Parathyroid adenoma (tissue), 2 donors: ENCODE results near the gene C9orf78.

Experiments
- H2AFZ ChIP-seq: fragments of 300-600 bp; sonication (generic); one replicate; pipeline ENCODE4 v1.7.0; 2017; ENCODE audit warnings: antibody characterized with exemption, mild to moderate bottlenecking
- H3K27ac ChIP-seq: fragments of 300-600 bp; sonication (generic); one replicate; pipeline ENCODE4 v1.7.0; 2017
- H3K27me3 ChIP-seq: fragments of 300-600 bp; sonication (generic); one replicate; pipeline ENCODE4 v1.7.0; 2017; ENCODE audit warnings: low read length; ENCODE audit not compliant: control insufficient read depth, insufficient read depth
- H3K36me3 ChIP-seq: fragments of 300-600 bp; sonication (generic); one replicate; pipeline ENCODE4 v1.7.0; 2017; ENCODE audit warnings: low read length; ENCODE audit not compliant: control insufficient read depth, insufficient read depth
- H3K4me1 ChIP-seq: fragments of 300-600 bp; sonication (generic); one replicate; pipeline ENCODE4 v1.7.0; 2017; ENCODE audit warnings: control low read depth
- H3K4me2 ChIP-seq: fragments of 300-600 bp; sonication (generic); one replicate; pipeline ENCODE4 v1.7.0; 2017; ENCODE audit warnings: low read length
- H3K4me3 ChIP-seq: fragments of 300-600 bp; sonication (generic); one replicate; pipeline ENCODE4 v1.7.0; 2017; ENCODE audit warnings: low read depth, low read length
- H3K79me2 ChIP-seq: fragments of 300-600 bp; sonication (generic); one replicate; pipeline ENCODE4 v1.7.0; 2017; ENCODE audit warnings: control low read depth
- H3K9ac ChIP-seq: fragments of 300-600 bp; sonication (generic); one replicate; pipeline ENCODE4 v1.7.0; 2017; ENCODE audit warnings: mild to moderate bottlenecking
- H3K9me3 ChIP-seq: fragments of 300-600 bp; sonication (generic); one replicate; pipeline ENCODE4 v1.7.0; 2017; ENCODE audit warnings: low read length; ENCODE audit not compliant: control insufficient read depth
- TF ChIP-seq, protein P1 (sequence below): fragments of 300-600 bp; sonication (generic); IDR thresholded peaks from one replicate; pipeline ENCODE4 v1.7.0; 2017; ENCODE audit warnings: antibody characterized with exemption, mild to moderate bottlenecking
- donor health status: primary hyperparathyroidism.

The C9orf78 gene

DNA sequence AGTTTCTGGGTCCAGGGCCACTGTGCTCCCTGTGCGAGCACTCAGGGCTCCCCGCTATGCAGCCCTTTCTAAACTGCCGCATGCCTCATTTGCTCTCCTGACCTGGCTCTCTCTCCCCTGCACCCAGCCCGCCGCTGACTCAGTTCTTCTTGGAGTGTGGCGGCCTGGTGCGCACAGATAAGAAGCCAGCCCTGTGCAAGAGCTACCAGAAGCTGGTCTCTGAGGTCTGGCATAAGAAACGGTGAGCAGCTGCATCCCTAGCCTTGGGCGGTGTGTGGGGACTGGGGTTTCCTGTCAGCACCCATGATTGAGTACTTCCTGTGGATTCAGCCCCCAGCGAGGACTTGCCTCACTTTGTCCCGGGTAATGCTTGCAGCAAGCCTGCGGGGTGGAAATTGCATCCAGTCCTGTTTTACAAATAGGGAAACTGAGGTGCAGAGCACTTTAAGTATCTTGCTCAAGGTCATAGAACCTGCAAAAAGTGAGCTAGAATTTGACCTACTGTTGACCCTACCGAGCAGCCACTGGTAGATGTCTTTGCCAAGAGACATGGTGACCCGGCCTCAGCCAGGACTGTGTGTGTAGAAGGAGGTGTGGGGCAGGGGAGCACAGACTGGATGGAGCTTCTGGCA lies 28.1 kb upstream of the C9orf78 start:
- no peak overlapping the region for H2AFZ ChIP-seq
- no peak overlapping the region for H3K9ac ChIP-seq
- no peak overlapping the region for H3K4me3 ChIP-seq
- TF ChIP-seq, protein P1, sequence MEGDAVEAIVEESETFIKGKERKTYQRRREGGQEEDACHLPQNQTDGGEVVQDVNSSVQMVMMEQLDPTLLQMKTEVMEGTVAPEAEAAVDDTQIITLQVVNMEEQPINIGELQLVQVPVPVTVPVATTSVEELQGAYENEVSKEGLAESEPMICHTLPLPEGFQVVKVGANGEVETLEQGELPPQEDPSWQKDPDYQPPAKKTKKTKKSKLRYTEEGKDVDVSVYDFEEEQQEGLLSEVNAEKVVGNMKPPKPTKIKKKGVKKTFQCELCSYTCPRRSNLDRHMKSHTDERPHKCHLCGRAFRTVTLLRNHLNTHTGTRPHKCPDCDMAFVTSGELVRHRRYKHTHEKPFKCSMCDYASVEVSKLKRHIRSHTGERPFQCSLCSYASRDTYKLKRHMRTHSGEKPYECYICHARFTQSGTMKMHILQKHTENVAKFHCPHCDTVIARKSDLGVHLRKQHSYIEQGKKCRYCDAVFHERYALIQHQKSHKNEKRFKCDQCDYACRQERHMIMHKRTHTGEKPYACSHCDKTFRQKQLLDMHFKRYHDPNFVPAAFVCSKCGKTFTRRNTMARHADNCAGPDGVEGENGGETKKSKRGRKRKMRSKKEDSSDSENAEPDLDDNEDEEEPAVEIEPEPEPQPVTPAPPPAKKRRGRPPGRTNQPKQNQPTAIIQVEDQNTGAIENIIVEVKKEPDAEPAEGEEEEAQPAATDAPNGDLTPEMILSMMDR = no peak
- no peaks in the 10 kb centered on the region for H3K36me3 ChIP-seq
- H3K4me1 ChIP-seq = no peaks in the 10 kb centered on the region
- no peak overlapping the region for H3K4me2 ChIP-seq
- H3K9me3 ChIP-seq = no peaks in the 10 kb centered on the region
- no peaks in the 10 kb centered on the region for H3K79me2 ChIP-seq
- H3K27ac ChIP-seq = no peak overlapping the region
- H3K27me3 ChIP-seq = no peaks in the 10 kb centered on the region

DNA sequence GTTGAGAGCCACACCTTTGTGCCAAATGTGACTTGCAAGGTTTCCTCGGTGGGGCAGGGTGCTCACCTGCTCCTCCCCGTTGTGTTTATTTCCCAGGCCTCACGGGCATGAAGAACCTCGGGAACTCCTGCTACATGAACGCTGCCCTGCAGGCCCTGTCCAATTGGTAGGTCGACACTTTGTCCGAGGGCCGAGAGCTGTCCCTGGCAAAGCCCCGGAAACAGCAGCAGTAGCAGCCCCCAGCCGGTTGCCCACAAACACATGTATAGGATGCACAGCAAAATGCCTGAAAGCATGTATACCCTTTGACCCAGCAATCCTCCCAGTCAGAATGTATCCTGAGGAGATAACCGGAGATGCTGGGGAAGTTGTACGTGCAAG lies 26.4 kb upstream of the C9orf78 start:
- H3K9ac ChIP-seq = no peak overlapping the region
- no peaks in the 10 kb centered on the region for H3K9me3 ChIP-seq
- no peaks in the 10 kb centered on the region for H3K4me1 ChIP-seq
- H3K27ac ChIP-seq = no peak overlapping the region
- H3K36me3 ChIP-seq = no peaks in the 10 kb centered on the region
- TF ChIP-seq, protein P1 = no peak
- no peak overlapping the region for H2AFZ ChIP-seq
- no peaks in the 10 kb centered on the region for H3K79me2 ChIP-seq
- no peaks in the 10 kb centered on the region for H3K27me3 ChIP-seq
- H3K4me3 ChIP-seq = no peak overlapping the region
- H3K4me2 ChIP-seq = no peak overlapping the region

DNA sequence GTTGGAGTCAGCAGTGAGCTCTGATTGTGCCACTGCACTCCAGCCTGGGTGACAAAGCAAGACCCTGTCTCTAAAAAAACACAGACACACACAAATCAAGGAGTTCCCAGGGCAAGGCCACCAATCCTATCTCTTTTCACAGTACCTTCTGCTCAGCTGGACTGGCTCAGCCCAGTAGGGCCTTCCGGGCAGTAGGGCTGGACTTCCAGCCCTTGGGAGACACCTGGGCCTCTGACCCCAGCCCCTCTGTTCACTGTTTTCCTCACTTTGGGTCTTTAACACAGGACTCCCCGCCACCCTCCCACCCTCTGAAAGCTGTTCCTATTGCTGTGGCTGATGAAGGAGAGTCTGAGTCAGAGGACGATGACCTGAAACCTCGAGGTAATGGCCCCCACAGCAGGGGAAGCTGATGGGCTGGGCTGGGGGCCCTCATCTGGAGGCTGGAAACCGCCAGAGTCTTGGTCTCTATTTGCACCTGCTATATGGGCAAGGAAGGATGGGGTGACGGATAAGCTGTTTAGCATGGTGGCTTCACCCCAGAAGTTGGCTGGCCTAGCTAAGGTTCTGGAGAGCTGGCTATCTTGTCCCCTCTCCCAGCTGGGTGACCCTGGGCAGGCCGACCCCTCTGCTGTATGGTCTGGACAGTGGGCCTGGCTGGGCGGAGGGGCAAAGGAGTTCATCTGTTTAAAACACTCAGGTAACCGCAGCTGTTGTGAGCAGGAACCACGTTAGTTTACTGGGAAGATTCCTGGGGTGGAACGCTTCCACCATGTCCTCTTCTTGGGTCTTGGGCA lies 25.8 kb upstream of the C9orf78 start:
- TF ChIP-seq, protein P1 = no peak
- H2AFZ ChIP-seq = no peak overlapping the region
- H3K27ac ChIP-seq = no peak overlapping the region
- H3K4me3 ChIP-seq = no peak overlapping the region
- no peak overlapping the region for H3K4me2 ChIP-seq
- H3K4me1 ChIP-seq = no peaks in the 10 kb centered on the region
- H3K79me2 ChIP-seq = no peaks in the 10 kb centered on the region
- no peaks in the 10 kb centered on the region for H3K9me3 ChIP-seq
- no peaks in the 10 kb centered on the region for H3K27me3 ChIP-seq
- H3K9ac ChIP-seq = no peak overlapping the region
- no peaks in the 10 kb centered on the region for H3K36me3 ChIP-seq

DNA sequence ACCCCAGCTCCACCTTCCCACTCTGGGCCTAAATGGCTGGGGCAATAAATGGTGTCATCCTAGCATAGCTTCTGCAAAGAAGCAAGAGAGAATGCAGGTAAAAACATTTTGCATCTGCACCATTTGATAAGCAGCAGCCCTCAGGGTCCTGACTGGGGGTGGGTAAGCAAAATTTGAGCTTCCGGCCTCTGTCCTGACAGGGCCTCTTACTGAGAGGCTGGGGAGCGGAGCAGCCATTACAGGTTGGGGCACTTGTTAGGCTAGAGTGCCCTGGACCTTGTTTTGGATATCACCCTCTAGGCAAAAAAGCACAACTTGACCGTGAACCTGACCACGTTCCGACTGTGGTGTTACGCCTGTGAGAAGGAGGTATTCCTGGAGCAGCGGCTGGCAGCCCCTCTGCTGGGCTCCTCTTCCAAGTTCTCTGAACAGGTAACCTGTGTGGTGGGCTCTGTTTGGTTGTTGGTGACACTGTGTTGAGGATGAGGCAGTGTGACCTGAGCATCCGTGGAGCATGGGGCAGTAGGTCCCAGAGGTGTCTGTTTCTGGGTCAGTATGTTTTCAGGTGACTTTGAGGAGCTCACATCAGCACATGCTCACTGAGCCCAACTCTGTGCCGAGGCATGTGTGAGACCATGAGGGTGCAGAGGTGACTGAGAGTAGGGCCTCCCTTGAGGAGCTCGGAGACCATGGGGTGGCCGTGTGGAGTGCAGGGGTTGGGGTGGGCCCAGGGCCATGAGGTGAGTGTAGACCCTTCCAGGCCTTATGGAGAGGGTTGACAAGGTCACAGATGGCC lies 23.3 kb upstream of the C9orf78 start:
- TF ChIP-seq, protein P1 = no peak
- no peak overlapping the region for H3K9ac ChIP-seq
- no peak overlapping the region for H2AFZ ChIP-seq
- H3K36me3 ChIP-seq = no peaks in the 10 kb centered on the region
- H3K9me3 ChIP-seq = no peaks in the 10 kb centered on the region
- no peaks in the 10 kb centered on the region for H3K27me3 ChIP-seq
- no peaks in the 10 kb centered on the region for H3K4me1 ChIP-seq
- H3K79me2 ChIP-seq = no peaks in the 10 kb centered on the region
- no peak overlapping the region for H3K4me2 ChIP-seq
- H3K4me3 ChIP-seq = no peak overlapping the region
- H3K27ac ChIP-seq = no peak overlapping the region
